IMR-90 (cell line): ENCODE results near the gene CPED1. TPM values are rescaled to one million over a fixed set of nuclear protein-coding genes. Genes with fewer than 3 reads are reported as not detected.

ENCODE experiments used
- ATAC-seq: fragments of 200-7000 bp; cut with Tn5 transposase; 2 replicates; pipeline ENCODE4 v1.9.1; 2020; ENCODE audit warnings: low read depth, mild to moderate bottlenecking, moderate library complexity
- BruUV-seq: library from RNA; stranded (reverse); fragments of 400-500 nt; replicated peaks from 2 replicates; lab custom pipeline; 2021; lab: Mats Ljungman, UMichigan
- CTCF ChIA-PET: fragments of 300-600 bp; formaldehyde crosslinking; extraction: SDS; loops from one replicate; lab custom pipeline; 2021; ENCODE audit warnings: antibody characterized with exemption; lab: Yijun Ruan, JAX
- POLR2A ChIA-PET: fragments of 300-600 bp; sonication (Branson Sonifier 250); formaldehyde crosslinking; loops from one replicate; lab custom pipeline; 2022; ENCODE audit warnings: antibody characterized with exemption; ENCODE audit not compliant: unreplicated experiment; lab: Charles Lee
- DNase-seq: peaks from one replicate; pipeline ENCODE4 v3.0.0; 2013
- H2AFZ ChIP-seq: replicated peaks from 2 replicates; pipeline ENCODE3; 2013; ENCODE audit warnings: low read length, mild to moderate bottlenecking; ENCODE audit not compliant: poor library complexity
- H2AK5ac ChIP-seq: 2 replicates; pipeline ENCODE4 v1.6.1; 2013; ENCODE audit warnings: low read depth, low read length, inconsistent platforms
- H2AK9ac ChIP-seq: replicated peaks from 2 replicates; pipeline ENCODE3; 2013; ENCODE audit warnings: mild to moderate bottlenecking, low read depth, low read length, moderate library complexity; ENCODE audit not compliant: poor library complexity
- H2BK120ac ChIP-seq: 2 replicates; pipeline ENCODE4 v1.6.1; 2013; ENCODE audit warnings: low read depth, low read length, inconsistent platforms
- H2BK15ac ChIP-seq: 3 replicates; pipeline ENCODE4 v1.6.1; 2013; ENCODE audit warnings: low read depth, low read length, inconsistent platforms
- H2BK20ac ChIP-seq: 2 replicates; pipeline ENCODE4 v1.6.1; 2013; ENCODE audit warnings: low read depth, mild to moderate bottlenecking, inconsistent platforms, low read length, moderate library complexity
- H2BK5ac ChIP-seq: 2 replicates; pipeline ENCODE4 v1.6.1; 2013; ENCODE audit warnings: mild to moderate bottlenecking, low read depth, low read length, inconsistent platforms; ENCODE audit not compliant: poor library complexity, severe bottlenecking
- H3K14ac ChIP-seq: replicated peaks from 2 replicates; pipeline ENCODE4 v1.6.1; 2013; ENCODE audit warnings: low read depth, low read length, inconsistent platforms
- H3K18ac ChIP-seq: 2 replicates; pipeline ENCODE4 v1.6.1; 2013; ENCODE audit warnings: low read depth, low read length, control low read depth
- H3K23ac ChIP-seq: 2 replicates; pipeline ENCODE4 v1.6.1; 2013; ENCODE audit warnings: low read depth, low read length, inconsistent platforms
- H3K27ac ChIP-seq: 2 replicates; pipeline ENCODE4 v1.5.1; 2013; ENCODE audit warnings: mild to moderate bottlenecking, control low read depth, low read length; ENCODE audit not compliant: insufficient read depth
- H3K27me3 ChIP-seq: 2 replicates; pipeline ENCODE4 v1.6.1; 2013; ENCODE audit warnings: low read length; ENCODE audit not compliant: control insufficient read depth, insufficient read depth
- H3K36me3 ChIP-seq: 2 replicates; pipeline ENCODE4 v1.6.1; 2013; ENCODE audit warnings: low read length, mixed read lengths; ENCODE audit not compliant: control insufficient read depth, insufficient read depth
- H3K4ac ChIP-seq: 2 replicates; pipeline ENCODE4 v1.6.1; 2013; ENCODE audit warnings: low read depth, low read length, inconsistent platforms
- H3K4me1 ChIP-seq: 2 replicates; pipeline ENCODE4 v1.6.1; 2013; ENCODE audit warnings: low read length, mixed read lengths; ENCODE audit not compliant: control insufficient read depth, insufficient read depth
- H3K4me2 ChIP-seq: 2 replicates; pipeline ENCODE4 v1.6.1; 2013; ENCODE audit warnings: low read depth, mild to moderate bottlenecking, control low read depth, low read length, moderate library complexity
- H3K4me3 ChIP-seq: 2 replicates; pipeline ENCODE4 v1.5.1; 2013; ENCODE audit warnings: low read depth, mild to moderate bottlenecking, control low read depth, low read length, moderate library complexity; ENCODE audit not compliant: insufficient read depth
- H3K56ac ChIP-seq: 2 replicates; pipeline ENCODE4 v1.6.1; 2013; ENCODE audit warnings: low read length, inconsistent platforms; ENCODE audit not compliant: insufficient read depth; ENCODE audit errors: extremely low read depth
- H3K79me1 ChIP-seq, 2 experiments: 2 replicates each; pipeline ENCODE4 v1.6.1; 2013; ENCODE audit warnings: low read length in 2 of 2, inconsistent platforms in 1 of 2, low read depth in 1 of 2
- H3K9ac ChIP-seq: 2 replicates; pipeline ENCODE4 v1.6.1; 2013; ENCODE audit warnings: low read depth, low read length, control low read depth
- H3K9me1 ChIP-seq: 2 replicates; pipeline ENCODE4 v1.6.1; 2013; ENCODE audit warnings: low read length, inconsistent platforms; ENCODE audit not compliant: insufficient read depth
- H3K9me3 ChIP-seq: 2 replicates; pipeline ENCODE4 v1.6.1; 2013; ENCODE audit warnings: low read length; ENCODE audit not compliant: control insufficient read depth, insufficient read depth
- H4K20me1 ChIP-seq: 2 replicates; pipeline ENCODE4 v1.6.1; 2013; ENCODE audit warnings: low read length, inconsistent platforms; ENCODE audit not compliant: insufficient read depth
- H4K5ac ChIP-seq: 2 replicates; pipeline ENCODE4 v1.6.1; 2013; ENCODE audit warnings: mild to moderate bottlenecking, low read depth, low read length, control low read depth
- H4K8ac ChIP-seq, 2 experiments: 2 replicates each; pipeline ENCODE4 v1.6.1; 2013; ENCODE audit warnings: low read depth in 2 of 2, low read length in 2 of 2, control low read depth in 1 of 2, inconsistent platforms in 1 of 2
- H4K91ac ChIP-seq: 2 replicates; pipeline ENCODE4 v1.6.1; 2013; ENCODE audit warnings: low read depth, low read length, inconsistent platforms; ENCODE audit not compliant: insufficient read depth
- CEBPB ChIP-seq: IDR thresholded peaks from 2 replicates; pipeline ENCODE4 v1.6.1; 2012; ENCODE audit warnings: low read depth, low read length, improper control_type of control experiment
- ELK1 ChIP-seq: fragments of 150-350 bp; IDR thresholded peaks from 2 replicates; pipeline ENCODE4 v1.6.1; 2016; ENCODE audit warnings: low read depth, mild to moderate bottlenecking, low read length, moderate library complexity, borderline replicate concordance
- MAFK ChIP-seq: IDR thresholded peaks from 2 replicates; pipeline ENCODE4 v1.6.1; 2012; ENCODE audit warnings: low read depth, low read length, improper control_type of control experiment
- MAZ ChIP-seq: IDR thresholded peaks from 2 replicates; pipeline ENCODE4 v1.6.1; 2012; ENCODE audit warnings: low read depth, mild to moderate bottlenecking, low read length, improper control_type of control experiment, moderate library complexity, borderline replicate concordance
- NFE2L2 ChIP-seq: fragments of 150-350 bp; IDR thresholded peaks from 2 replicates; pipeline ENCODE4 v1.6.1; 2016; ENCODE audit warnings: low read depth, mild to moderate bottlenecking, low read length
- RCOR1 ChIP-seq: IDR thresholded peaks from 2 replicates; pipeline ENCODE4 v1.6.1; 2012; ENCODE audit warnings: mild to moderate bottlenecking, low read length, improper control_type of control experiment; ENCODE audit not compliant: insufficient replicate concordance
- WGBS, 2 experiments: methylation state at CpG; one replicate each; pipeline versions ENCODE4 v1.1.5 to v1.1.7; 2013; ENCODE audit warnings: missing lambda C conversion rate in 2 of 2; ENCODE audit not compliant: insufficient read length in 1 of 2; ENCODE audit errors: extremely low coverage in 2 of 2; 5-methylcytosine and 5-hydroxymethylcytosine counted together
- dilution Hi-C: fragments of 300-500 bp; cut with HindIII; formaldehyde crosslinking; loops from one replicate; pipeline ENCODE4 v1.14.3; 2018; ENCODE audit warnings: low sequenced_read_pairs; ENCODE audit not compliant: unreplicated experiment
- in situ Hi-C: fragments of 300-500 bp; cut with MboI; formaldehyde crosslinking; loops from 3 replicates; pipeline ENCODE4 v1.14.3; 2019; ENCODE audit warnings: low sequenced_read_pairs, inconsistent platforms, mixed read lengths
- intact Hi-C: fragments of 100-400 bp; cut with micrococcal nuclease; formaldehyde crosslinking; loops from 2 replicates; pipeline ENCODE4 v1.10.0; 2022
- polyA plus RNA-seq, 3 experiments: library from polyadenylated mRNA; depleted of rRNA; stranded (reverse); fragments of >200 nt; gene quantifications; 2 replicates each; pipeline ENCODE4 v1.2.3, GENCODE V29; 2012; ENCODE audit warnings: low replicate concordance in 1 of 3
- total RNA-seq: library from RNA; depleted of rRNA; stranded (reverse); fragments of >200 nt; gene quantifications from 2 replicates; pipeline ENCODE4 v1.2.3, GENCODE V29; 2012

CPED1 gene
- total and polyA plus RNA-seq, 2 of the 4 experiments (the other 2 are of a cell fraction) = 31.2 to 96.8 TPM

GRCh38 chr7:121343302-121343701, 354.8 kb downstream of the CPED1 start:
- Histone ChIP-seq H3K4ac (no peak overlapping the region), H2BK20ac (no peak overlapping the region), H3K4me2 (no peak overlapping the region), H3K27ac (0 out of 2 replicates have a peak overlapping the region, but pooled peaks have one; percentile 53), H2BK15ac (no peak overlapping the region; the same call in 2 of the 3 replicates), H4K5ac (no peak overlapping the region), H3K14ac (no peak overlapping the region), H3K27me3 (no peaks in the 10 kb centered on the region), H2AFZ (no peak overlapping the region), H3K23ac (no peak overlapping the region), H3K9me3 (no peaks in the 10 kb centered on the region), H2BK5ac (peak overlapping the region; percentile 55), H3K4me3 (no peak overlapping the region), H3K36me3 (peaks cover 8% of the 10 kb centered on the region), H3K18ac (peak overlapping the region; percentile 67; the same call in 1 of the 2 replicates), H2AK9ac (no peak overlapping the region), H3K56ac (no peak overlapping the region), H3K4me1 (peaks cover 8% of the 10 kb centered on the region), H3K79me1 (no peaks in the 10 kb centered on the region), H2AK5ac (no peak overlapping the region), H4K20me1 (no peaks in the 10 kb centered on the region), H4K91ac (no peak overlapping the region), H3K9me1 (peaks cover 18% of the 10 kb centered on the region), H3K9ac (no peak overlapping the region), H2BK120ac (peak overlapping the region; percentile 40; the same call in 1 of the 2 replicates), H4K8ac (no peak overlapping the region)
- peak; percentile 43 for ATAC-seq
- intact Hi-C loops (no loop called here), in situ Hi-C loops (loop anchor here (25.0 kb wide), 2 partner anchors 206 to 356 kb away; partner anchors contain the start of gene CPED1), dilution Hi-C loops (no loop called here)
- ChIA-PET CTCF (no interaction called here), POLR2A (no interaction called here)
- TF ChIP-seq MAZ = no peak
- no peak for TF ChIP-seq RCOR1
- peak; percentile 68 for TF ChIP-seq CEBPB
- no peak for TF ChIP-seq ELK1
- no peak for TF ChIP-seq NFE2L2
- TF ChIP-seq MAFK = no peak
- no TSS peak for BruUV-seq
- WGBS, 2 experiments = no CpG with 5 or more reads among the region's 3 CpGs
- DNase-seq = peak; percentile 49
